H1 (cell line): ENCODE results near the gene SLC8A1. TPM values are rescaled to one million over a fixed set of nuclear protein-coding genes. Genes with fewer than 3 reads are reported as not detected.

Experiments used
- CTCF ChIA-PET: fragments of 300-600 bp; sonication (Branson Sonifier 250); formaldehyde crosslinking; loops from one replicate; lab custom pipeline; 2021; ENCODE audit not compliant: partially characterized antibody; lab: Charles Lee
- POLR2A ChIA-PET: fragments of 300-600 bp; sonication (Branson Sonifier 250); formaldehyde crosslinking; loops from one replicate; lab custom pipeline; 2021; ENCODE audit warnings: inconsistent platforms; ENCODE audit not compliant: partially characterized antibody; lab: Charles Lee
- DNase-seq, 2 experiments: peaks; one replicate each; pipeline versions ENCODE4 v3.0.0 to v3.0.0-alpha.2; 2010 to 2022; ENCODE audit warnings: low spot score in 2 of 2, low read depth in 1 of 2, mixed read lengths in 1 of 2
- FAIRE-seq: peaks from 2 replicates; lab custom pipeline; 2011; peaks lifted over from hg19 to GRCh38; lab: Jason Lieb, UNC
- H2AFZ ChIP-seq: 2 replicates; pipeline ENCODE4 v1.8.1; 2012; ENCODE audit warnings: low read length, inconsistent platforms
- H2AK5ac ChIP-seq: 2 replicates; pipeline ENCODE4 v1.6.1; 2013; ENCODE audit warnings: low read depth, low read length
- H2BK120ac ChIP-seq: replicated peaks from 2 replicates; pipeline ENCODE3; 2013; ENCODE audit warnings: low read depth, low read length, inconsistent platforms
- H2BK12ac ChIP-seq: 2 replicates; pipeline ENCODE4 v1.6.1; 2013; ENCODE audit warnings: low read depth, low read length
- H2BK15ac ChIP-seq: 2 replicates; pipeline ENCODE4 v1.6.1; 2013; ENCODE audit warnings: low read length
- H2BK20ac ChIP-seq: 2 replicates; pipeline ENCODE4 v1.6.1; 2013; ENCODE audit warnings: low read length
- H2BK5ac ChIP-seq: 2 replicates; pipeline ENCODE4 v1.6.1; 2013; ENCODE audit warnings: low read depth, low read length
- H3K14ac ChIP-seq: 2 replicates; pipeline ENCODE4 v1.6.1; 2013; ENCODE audit warnings: inconsistent platforms; ENCODE audit not compliant: insufficient read length
- H3K18ac ChIP-seq: 2 replicates; pipeline ENCODE4 v1.6.1; 2013; ENCODE audit warnings: low read length; ENCODE audit errors: extremely low read depth
- H3K23ac ChIP-seq: 2 replicates; pipeline ENCODE4 v1.6.1; 2013; ENCODE audit warnings: inconsistent platforms; ENCODE audit not compliant: insufficient read length
- H3K23me2 ChIP-seq: 2 replicates; pipeline ENCODE4 v1.6.1; 2013; ENCODE audit warnings: low read depth, low read length
- H3K27ac ChIP-seq: 2 replicates; pipeline ENCODE4 v1.6.1; 2011; ENCODE audit warnings: low read depth, low read length, inconsistent platforms
- H3K27me3 ChIP-seq, 4 experiments: replicated peaks in 1 of 4; 1 replicate in 1 of 4; 2 replicates in 3 of 4; pipeline versions ENCODE4 v1.6.1 to v1.8.1; 2011 to 2013; ENCODE audit warnings: low read length in 3 of 4, mild to moderate bottlenecking in 3 of 4, inconsistent platforms in 2 of 4, mixed read lengths in 2 of 4, moderate library complexity in 1 of 4; ENCODE audit not compliant: control insufficient read depth in 3 of 4, insufficient read depth in 3 of 4; ENCODE audit errors: extremely low read depth in 1 of 4
- H3K36me3 ChIP-seq, 4 experiments: 2 replicates each; pipeline versions ENCODE4 v1.6.1 to v1.8.1; 2011 to 2013; ENCODE audit warnings: mild to moderate bottlenecking in 4 of 4, low read length in 3 of 4, moderate library complexity in 2 of 4, control low read depth in 1 of 4, inconsistent platforms in 1 of 4; ENCODE audit not compliant: insufficient read depth in 4 of 4, control insufficient read depth in 2 of 4
- H3K4ac ChIP-seq: replicated peaks from 2 replicates; pipeline ENCODE3; 2013; ENCODE audit warnings: low read length, low read depth, mixed read lengths, inconsistent platforms; ENCODE audit not compliant: insufficient read length
- H3K4me1 ChIP-seq, 4 experiments: replicated peaks in 1 of 4; 1 replicate in 1 of 4; 2 replicates in 3 of 4; pipeline versions ENCODE4 v1.6.1 to v1.8.1; 2011 to 2013; ENCODE audit warnings: low read length in 3 of 4, inconsistent platforms in 2 of 4, mixed read lengths in 1 of 4; ENCODE audit not compliant: insufficient read depth in 4 of 4, control insufficient read depth in 3 of 4
- H3K4me2 ChIP-seq, 2 experiments: 2 replicates each; pipeline versions ENCODE4 v1.6.1 to v1.8.1; 2011 to 2013; ENCODE audit warnings: low read depth in 2 of 2, low read length in 2 of 2, control low read depth in 1 of 2, inconsistent platforms in 1 of 2, mild to moderate bottlenecking in 1 of 2; ENCODE audit not compliant: insufficient read depth in 1 of 2
- H3K4me3 ChIP-seq, 4 experiments: fragments of 200-600, 300-600 bp in 1 of 4; sonication (generic), shearing (Covaris generic), sonication (Bioruptor Twin) in 1 of 4; 2 replicates each; pipeline versions ENCODE4 v1.5.1 to v1.8.1; 2011 to 2016; ENCODE audit warnings: low read length in 4 of 4, low read depth in 3 of 4, control low read depth in 2 of 4, inconsistent platforms in 2 of 4, mild to moderate bottlenecking in 2 of 4, mixed read lengths in 1 of 4, moderate library complexity in 1 of 4; ENCODE audit not compliant: insufficient read depth in 2 of 4; ENCODE audit errors: extremely low read depth in 1 of 4
- H3K56ac ChIP-seq: replicated peaks from 2 replicates; pipeline ENCODE3; 2013; ENCODE audit warnings: low read depth, mild to moderate bottlenecking, mixed read lengths, low read length, inconsistent platforms; ENCODE audit not compliant: insufficient read length
- H3K79me1 ChIP-seq: 2 replicates; pipeline ENCODE4 v1.6.1; 2013; ENCODE audit warnings: low read depth, low read length, control low read depth
- H3K79me2 ChIP-seq, 2 experiments: 2 replicates each; pipeline versions ENCODE4 v1.6.1 to v1.8.1; 2012 to 2013; ENCODE audit warnings: low read length in 2 of 2, mild to moderate bottlenecking in 2 of 2, inconsistent platforms in 1 of 2; ENCODE audit not compliant: insufficient read depth in 2 of 2, control insufficient read depth in 1 of 2
- H3K9ac ChIP-seq, 4 experiments: replicated peaks in 1 of 4; 1 replicate in 1 of 4; 2 replicates in 3 of 4; pipeline versions ENCODE4 v1.6.1 to v1.8.1; 2011 to 2013; ENCODE audit warnings: low read depth in 3 of 4, low read length in 3 of 4, control low read depth in 2 of 4, mild to moderate bottlenecking in 2 of 4, moderate library complexity in 2 of 4, inconsistent platforms in 1 of 4; ENCODE audit errors: extremely low read depth in 1 of 4
- H3K9me3 ChIP-seq, 2 experiments: 2 replicates each; pipeline versions ENCODE4 v1.6.1 to v1.8.1; 2012 to 2013; ENCODE audit warnings: mild to moderate bottlenecking in 2 of 2, moderate library complexity in 2 of 2, control low read depth in 1 of 2, inconsistent platforms in 1 of 2, low read depth in 1 of 2, low read length in 1 of 2, mixed read lengths in 1 of 2; ENCODE audit not compliant: insufficient read depth in 2 of 2
- H4K20me1 ChIP-seq, 2 experiments: replicated peaks in 1 of 2; 2 replicates each; pipeline versions ENCODE3 to v1.8.1; 2011 to 2013; ENCODE audit warnings: inconsistent platforms in 2 of 2, low read length in 2 of 2, mild to moderate bottlenecking in 1 of 2; ENCODE audit not compliant: insufficient read depth in 2 of 2, control insufficient read depth in 1 of 2
- H4K5ac ChIP-seq: 2 replicates; pipeline ENCODE4 v1.6.1; 2013; ENCODE audit warnings: low read length, low read depth, mixed read lengths, inconsistent platforms; ENCODE audit not compliant: insufficient read length
- H4K8ac ChIP-seq: 2 replicates; pipeline ENCODE4 v1.8.0; 2013; ENCODE audit warnings: mild to moderate bottlenecking, moderate library complexity, low read length, inconsistent platforms; ENCODE audit not compliant: insufficient read depth; ENCODE audit errors: extremely low read depth
- H4K91ac ChIP-seq: replicated peaks from 2 replicates; pipeline ENCODE3; 2013; ENCODE audit warnings: low read length, mixed read lengths, inconsistent platforms; ENCODE audit not compliant: insufficient read length
- ASH2L ChIP-seq: fragments of 200-600, 300-600 bp; sonication (generic); IDR thresholded peaks from one replicate; pipeline ENCODE4 v1.7.1; 2017; ENCODE audit warnings: low read length
- CTBP2 ChIP-seq: IDR thresholded peaks from 2 replicates; pipeline ENCODE4 v1.7.0; 2011; ENCODE audit warnings: borderline replicate concordance, mild to moderate bottlenecking, moderate library complexity, mixed read lengths, low read length; ENCODE audit not compliant: insufficient read depth, insufficient read length
- HDAC6 ChIP-seq: IDR thresholded peaks from one replicate; pipeline ENCODE4 v1.7.1; 2012; ENCODE audit warnings: low read depth, mild to moderate bottlenecking, inconsistent platforms, low read length, moderate library complexity
- KDM1A ChIP-seq: fragments of 200-600, 300-600 bp; sonication (generic); IDR thresholded peaks from 2 replicates; pipeline ENCODE4 v1.7.1; 2016; ENCODE audit warnings: mild to moderate bottlenecking, low read length, borderline replicate concordance
- POLR2A ChIP-seq, 2 experiments: IDR thresholded peaks; 1 replicate in 1 of 2; 2 replicates in 1 of 2; pipeline ENCODE4 v1.6.1; 2011; ENCODE audit warnings: low read depth in 2 of 2, low read length in 2 of 2, mild to moderate bottlenecking in 2 of 2; ENCODE audit errors: control extremely low read depth in 1 of 2
- RNF2 ChIP-seq: fragments of 200-900, 300-1000 bp; sonication (generic); IDR thresholded peaks from 2 replicates; pipeline ENCODE4 v1.7.1; 2016; ENCODE audit warnings: borderline replicate concordance, low read depth, mild to moderate bottlenecking, antibody characterized with exemption, low read length; ENCODE audit not compliant: poor library complexity, severe bottlenecking; ENCODE audit errors: missing control alignments
- RXRA ChIP-seq: IDR thresholded peaks from 2 replicates; pipeline ENCODE4 v1.6.1; 2011; ENCODE audit warnings: low read depth, mild to moderate bottlenecking, low read length, moderate library complexity; ENCODE audit not compliant: insufficient read depth
- SAP30 ChIP-seq: fragments of 300-600 bp; sonication (generic); IDR thresholded peaks from 2 replicates; pipeline ENCODE4 v1.7.1; 2012; ENCODE audit warnings: low read length, moderate library complexity, mild to moderate bottlenecking, inconsistent platforms; ENCODE audit not compliant: insufficient read depth, insufficient replicate concordance
- SIN3A ChIP-seq, 2 experiments: IDR thresholded peaks in 1 of 2; conservative IDR thresholded peaks in 1 of 2; 2 replicates each; pipeline ENCODE4 v1.6.1; 2011 to 2012; ENCODE audit warnings: low read length in 2 of 2, improper control_type of control experiment in 1 of 2, low read depth in 1 of 2, mild to moderate bottlenecking in 1 of 2
- TBP ChIP-seq: IDR thresholded peaks from 2 replicates; pipeline ENCODE4 v1.6.1; 2011; ENCODE audit warnings: low read depth, low read length, improper control_type of control experiment
- TCF12 ChIP-seq: IDR thresholded peaks from 2 replicates; pipeline ENCODE4 v1.6.1; 2011; ENCODE audit warnings: low read depth, mild to moderate bottlenecking, low read length
- WGBS, 2 experiments: shearing (Covaris generic) in 1 of 2; methylation state at CpG; one replicate each; pipeline versions ENCODE4 v1.1.6 to v1.1.7; 2013 to 2015; ENCODE audit warnings: low lambda C conversion rate in 2 of 2, mixed read lengths in 2 of 2, inconsistent platforms in 1 of 2, low coverage in 1 of 2, missing lambda C conversion rate in 1 of 2; ENCODE audit not compliant: insufficient replicate concordance in 2 of 2, insufficient coverage in 1 of 2, insufficient read length in 1 of 2; ENCODE audit errors: extremely low coverage in 1 of 2, missing lambda C conversion rate in 1 of 2; 5-methylcytosine and 5-hydroxymethylcytosine counted together
- polyA plus RNA-seq, 7 experiments: library from polyadenylated mRNA; depleted of rRNA in 3 of 7; stranded (reverse) in 5 of 7; unstranded in 2 of 7; fragments of >200 nt in 5 of 7; fragments of 200-250 nt in 2 of 7; gene quantifications; 1 replicate in 5 of 7; 2 replicates in 1 of 7; 4 replicates in 1 of 7; pipeline versions ENCODE4 v1.2.1 to v1.2.3, GENCODE V29; 2011 to 2013; ENCODE audit warnings: missing spikeins in 2 of 7, mixed read lengths in 2 of 7
- total RNA-seq: library from RNA; stranded (reverse); fragmentation: NEBNext Ultra II Directional; extraction: Animal tissue kit (Norgen Biotek cat#: 25700); gene quantifications from 2 replicates; pipeline ENCODE4 v1.2.1, GENCODE V29; 2021
- TF ChIP-seq, protein P1 (sequence below): IDR thresholded peaks from 2 replicates; pipeline ENCODE4 v1.6.1; 2012; ENCODE audit warnings: inconsistent platforms

The SLC8A1 gene
- total and polyA plus RNA-seq, 2 of the 8 experiments (the other 6 are each of a cell fraction or from before 2014, with no cell fraction given): 0.68 to 3.6 TPM

- H4K8ac ChIP-seq: no peak overlapping the region
- no peak overlapping the region for H2AK5ac ChIP-seq
- H4K91ac ChIP-seq: no peak overlapping the region
- H3K4ac ChIP-seq: no peak overlapping the region
- TF ChIP-seq ASH2L (no peak), CTBP2 (no peak), SAP30 (no peak), KDM1A (no peak), TCF12 (no peak), RXRA (no peak), HDAC6 (no peak), POLR2A (IDR thresholded peaks at IDR 0.05; ENCODE audit: control extremely low read depth in 1 of 2, low read depth in 2 of 2, low read length in 2 of 2) (no peak), RNF2 (no peak), TBP (no peak), SIN3A (conservative IDR thresholded peaks at IDR 0.05 in 1 of 2, IDR thresholded peaks at IDR 0.05 in 1 of 2; ENCODE audit: low read depth in 1 of 2, low read length in 2 of 2) (no peak)
- TF ChIP-seq, protein P1, sequence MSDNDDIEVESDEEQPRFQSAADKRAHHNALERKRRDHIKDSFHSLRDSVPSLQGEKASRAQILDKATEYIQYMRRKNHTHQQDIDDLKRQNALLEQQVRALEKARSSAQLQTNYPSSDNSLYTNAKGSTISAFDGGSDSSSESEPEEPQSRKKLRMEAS: no peak
- no peaks in the 10 kb centered on the region for H3K9me3 ChIP-seq
- peaks cover 0 to 7% (median 0%) of the 10 kb centered on the region in 4 experiments; a peak in 2 of 7 replicates for H3K4me1 ChIP-seq
- ChIA-PET POLR2A (no interaction called here), CTCF (interaction anchor here (1.3 kb wide), 1 partner anchor 53 kb away, joined by 4 read pairs; no protein-coding TSS in a partner anchor)
- no peak overlapping the region for H3K4me3 ChIP-seq
- no peak overlapping the region for H3K4me2 ChIP-seq
- H3K79me1 ChIP-seq: no peaks in the 10 kb centered on the region
- 95% methylated on average over 1 of the region's 1 CpG; no CpG with 5 or more reads in 1 of the 2 experiments for WGBS, 2 experiments
- no peaks in the 10 kb centered on the region for H3K23me2 ChIP-seq
- no peak overlapping the region for H2BK120ac ChIP-seq
- no peaks in the 10 kb centered on the region for H3K36me3 ChIP-seq
- H2BK20ac ChIP-seq: no peak overlapping the region
- no peak overlapping the region for H3K14ac ChIP-seq
- H3K79me2 ChIP-seq: no peaks in the 10 kb centered on the region
- H2BK12ac ChIP-seq: no peak overlapping the region; the same call in 1 of the 2 replicates
- H2AFZ ChIP-seq: no peak overlapping the region; the same call in 1 of the 2 replicates
- H4K20me1 ChIP-seq: no peaks in the 10 kb centered on the region
- H3K27ac ChIP-seq: no peak overlapping the region
- H2BK15ac ChIP-seq: no peak overlapping the region
- DNase-seq (no peak), FAIRE-seq (no peak)
- H2BK5ac ChIP-seq: no peak overlapping the region
- H3K23ac ChIP-seq: no peak overlapping the region
- H3K56ac ChIP-seq: no peak overlapping the region
- H4K5ac ChIP-seq: no peak overlapping the region
- no peak overlapping the region for H3K18ac ChIP-seq
- no peak overlapping the region for H3K9ac ChIP-seq
- H3K27me3 ChIP-seq: no peaks in the 10 kb centered on the region
Observed at GRCh38 chr2:40397765-40398164, 54.1 kb downstream of the SLC8A1 start.
